K562 (cell line): ENCODE results near the gene GTF3C1. TPM values are rescaled to one million over a fixed set of nuclear protein-coding genes. Genes with fewer than 3 reads are reported as not detected.

Experiments used
- ATAC-seq: fragments of 200-7000 bp; cut with Tn5 transposase; 3 replicates; pipeline ENCODE4 v1.9.1; 2020; ENCODE audit warnings: moderate library complexity
- BruUV-seq: library from RNA; stranded (reverse); fragments of 400-500 nt; replicated peaks from 2 replicates; lab custom pipeline; 2021; lab: Mats Ljungman, UMichigan
- CTCF ChIA-PET: fragments of 300-600 bp; formaldehyde crosslinking; extraction: SDS; loops from one replicate; lab custom pipeline; 2021; ENCODE audit warnings: low intra/inter-chr PET ratio; lab: Yijun Ruan, JAX
- POLR2A ChIA-PET: fragments of 300-600, 350-650 bp; sonication (Branson Sonifier 250); formaldehyde crosslinking; extraction: SDS; loops from one replicate; lab custom pipeline; 2021; ENCODE audit warnings: antibody characterized with exemption, inconsistent platforms; lab: Yijun Ruan, JAX
- DNase-seq, 4 experiments: peaks; one replicate each; pipeline versions ENCODE4 v3.0.0 to v3.0.0-alpha.2; 2011 to 2018; ENCODE audit warnings: low spot score in 3 of 4, mixed read lengths in 3 of 4; ENCODE audit errors: extremely low read depth in 1 of 4
- FAIRE-seq: peaks from 2 replicates; lab custom pipeline; 2011; peaks lifted over from hg19 to GRCh38; lab: Jason Lieb, UNC
- H2AFZ ChIP-seq: 2 replicates; pipeline ENCODE4 v1.6.0; 2011; ENCODE audit warnings: low read depth, low read length, control low read depth, inconsistent platforms
- H3K27ac ChIP-seq: fragments of 200-600 bp; 3 replicates; pipeline ENCODE4 v1.8.0; 2011; ENCODE audit warnings: low read depth, mild to moderate bottlenecking, control low read depth, inconsistent platforms, low read length, moderate library complexity, mixed read lengths; ENCODE audit errors: extremely low read depth
- H3K27me3 ChIP-seq, 2 experiments: fragments of 300-600 bp in 1 of 2; 2 replicates in 1 of 2; 3 replicates in 1 of 2; pipeline versions ENCODE4 v1.6.0 to v1.8.0; 2011; ENCODE audit warnings: inconsistent platforms in 2 of 2, low read length in 2 of 2, mild to moderate bottlenecking in 1 of 2, mixed read lengths in 1 of 2, moderate library complexity in 1 of 2; ENCODE audit not compliant: control insufficient read depth in 2 of 2, insufficient read depth in 2 of 2
- H3K36me3 ChIP-seq: fragments of 300-600 bp; 3 replicates; pipeline ENCODE4 v1.8.0; 2011; ENCODE audit warnings: mild to moderate bottlenecking, low read length, inconsistent platforms; ENCODE audit not compliant: control insufficient read depth, insufficient read depth
- H3K4me1 ChIP-seq, 2 experiments: fragments of 200-600 bp in 1 of 2; replicated peaks in 1 of 2; 2 replicates in 1 of 2; 3 replicates in 1 of 2; pipeline versions ENCODE4 v1.5.1 to v1.8.0; 2011; ENCODE audit warnings: inconsistent platforms in 2 of 2, low read length in 2 of 2, mild to moderate bottlenecking in 1 of 2, mixed read lengths in 1 of 2, moderate library complexity in 1 of 2; ENCODE audit not compliant: control insufficient read depth in 2 of 2, insufficient read depth in 2 of 2
- H3K4me2 ChIP-seq: 2 replicates; pipeline ENCODE4 v1.6.1; 2011; ENCODE audit warnings: low read length, control low read depth, inconsistent platforms, mixed read lengths; ENCODE audit not compliant: insufficient read depth
- H3K4me3 ChIP-seq: fragments of 200-600 bp; sonication (generic), shearing (Covaris generic); 2 replicates; pipeline ENCODE4 v1.5.1; 2016; ENCODE audit warnings: control low read depth, inconsistent platforms
- H3K79me2 ChIP-seq: fragments of 200-600 bp; 3 replicates; pipeline ENCODE4 v1.8.0; 2011; ENCODE audit warnings: low read length, inconsistent platforms; ENCODE audit not compliant: control insufficient read depth, insufficient read depth
- H3K9ac ChIP-seq, 2 experiments: 2 replicates each; pipeline versions ENCODE4 v1.6.0 to v1.6.1; 2011; ENCODE audit warnings: low read depth in 2 of 2, low read length in 2 of 2, control low read depth in 1 of 2, inconsistent platforms in 1 of 2, mild to moderate bottlenecking in 1 of 2, mixed read lengths in 1 of 2; ENCODE audit not compliant: insufficient read depth in 1 of 2
- H3K9me1 ChIP-seq: one replicate; pipeline ENCODE4 v1.6.0; 2011; ENCODE audit warnings: inconsistent platforms, mild to moderate bottlenecking, low read length, moderate library complexity; ENCODE audit not compliant: control insufficient read depth, insufficient read depth
- H3K9me3 ChIP-seq: replicated peaks from 2 replicates; pipeline ENCODE4 v1.5.1; 2011; ENCODE audit warnings: low read depth, low read length, inconsistent platforms; ENCODE audit not compliant: control insufficient read depth, insufficient read depth
- H4K20me1 ChIP-seq: replicated peaks from 2 replicates; pipeline ENCODE4 v1.6.1; 2011; ENCODE audit warnings: low read length, inconsistent platforms, mixed read lengths; ENCODE audit not compliant: control insufficient read depth, insufficient read depth
- CBFA2T3 ChIP-seq: fragments of 450-650 bp; IDR thresholded peaks from 2 replicates; pipeline ENCODE4 v1.6.1; 2017
- CBX8 ChIP-seq: fragments of 200-600 bp; sonication (generic); IDR thresholded peaks from 2 replicates; pipeline ENCODE4 v1.6.1; 2012; ENCODE audit warnings: borderline replicate concordance, mixed run types, low read depth, mild to moderate bottlenecking, moderate library complexity, mixed read lengths, low read length, control low read depth, inconsistent platforms; ENCODE audit not compliant: poor library complexity, severe bottlenecking; ENCODE audit errors: extremely low read depth
- CREBBP ChIP-seq: IDR thresholded peaks from one replicate; pipeline ENCODE4 v1.6.1; 2012; ENCODE audit warnings: low read depth, mild to moderate bottlenecking, control low read depth, inconsistent platforms, low read length
- DACH1 ChIP-seq: fragments of 450-650 bp; IDR thresholded peaks from 2 replicates; pipeline ENCODE4 v1.6.1; 2018; ENCODE audit not compliant: partially characterized antibody
- FOXA3 ChIP-seq, 2 experiments: fragments of 450-650 bp in 1 of 2; sonication (generic) in 1 of 2; formaldehyde crosslinking; IDR thresholded peaks in 1 of 2; conservative IDR thresholded peaks in 1 of 2; 2 replicates each; pipeline versions ENCODE4 v1.4.0 to v1.8.0; 2020 to 2022; ENCODE audit warnings: mild to moderate bottlenecking in 2 of 2, missing genetic modification reagents in 1 of 2
- NONO ChIP-seq, 2 experiments: fragments of 200-400 bp in 1 of 2; fragments of 450-650 bp in 1 of 2; formaldehyde crosslinking in 1 of 2; IDR thresholded peaks; 2 replicates each; pipeline ENCODE4 v1.6.1; 2017; ENCODE audit warnings: low read depth in 2 of 2, mild to moderate bottlenecking in 2 of 2, moderate library complexity in 2 of 2, low read length in 1 of 2
- POLR2AphosphoS2 ChIP-seq: IDR thresholded peaks from 2 replicates; pipeline ENCODE4 v1.6.1; 2012; ENCODE audit warnings: low read length, improper control_type of control experiment
- RBM25 ChIP-seq: fragments of 200-400 bp; formaldehyde crosslinking; IDR thresholded peaks from 2 replicates; pipeline ENCODE4 v1.6.1; 2018; ENCODE audit warnings: low read length, low read depth, moderate library complexity; ENCODE audit not compliant: severe bottlenecking
- TSC22D4 ChIP-seq: fragments of 450-650 bp; IDR thresholded peaks from 2 replicates; pipeline ENCODE4 v1.6.1; 2016; ENCODE audit warnings: missing genetic modification characterization, missing biosample characterization, control low read depth
- XRCC5 ChIP-seq: fragments of 200-400 bp; formaldehyde crosslinking; IDR thresholded peaks from 2 replicates; pipeline ENCODE4 v1.6.1; 2017; ENCODE audit warnings: low read depth, mild to moderate bottlenecking, low read length
- WGBS: fragments of 100-300 bp; shearing (Covaris generic); methylation state at CpG from one replicate; pipeline ENCODE4 v1.1.6; 2016; ENCODE audit warnings: low coverage, mixed read lengths; ENCODE audit not compliant: insufficient coverage; ENCODE audit errors: missing lambda C conversion rate; 5-methylcytosine and 5-hydroxymethylcytosine counted together
- in situ Hi-C: fragments of 300-500 bp; cut with MboI; formaldehyde crosslinking; loops from 4 replicates; pipeline ENCODE4 v1.15.0; 2018; ENCODE audit warnings: inconsistent platforms, mixed read lengths
- intact Hi-C: fragments of 100-400 bp; cut with micrococcal nuclease; formaldehyde crosslinking; loops from 2 replicates; pipeline ENCODE4 v1.14.2; 2022
- polyA plus RNA-seq, 8 experiments: library from polyadenylated mRNA; depleted of rRNA in 4 of 8; stranded (reverse) in 5 of 8; unstranded in 3 of 8; fragments of >200 nt; fragmentation: Nextera tagmentation in 2 of 8; fragmentation: Illumina TruSeq in 1 of 8; extraction: Ambion mirVana in 2 of 8; extraction: Trizol in 1 of 8; gene quantifications; 2 replicates each; pipeline versions ENCODE4 v1.2.1 to v1.2.3, GENCODE V29; 2011 to 2014; ENCODE audit warnings: inconsistent platforms in 1 of 8, missing spikeins in 1 of 8
- total RNA-seq, 7 experiments: library from RNA; depleted of rRNA in 6 of 7; stranded (reverse); fragments of >200 nt in 6 of 7; fragmentation: Illumina TruSeq in 2 of 7; extraction: Trizol in 2 of 7; gene quantifications; 2 replicates each; pipeline versions ENCODE4 v1.2.1 to v1.2.3, GENCODE V29; 2011 to 2021; ENCODE audit warnings: low replicate concordance in 1 of 7
- TF ChIP-seq, protein P1 (sequence below): fragments of 450-650 bp; IDR thresholded peaks from 2 replicates; pipeline ENCODE4 v1.6.1; 2017; ENCODE audit warnings: antibody characterized with exemption

Gene GTF3C1
- total and polyA plus RNA-seq, 9 of the 15 experiments (the other 6 are each of a cell fraction or from before 2014, with no cell fraction given): 0.72 to 63.6 (median 30.9) TPM

DNA sequence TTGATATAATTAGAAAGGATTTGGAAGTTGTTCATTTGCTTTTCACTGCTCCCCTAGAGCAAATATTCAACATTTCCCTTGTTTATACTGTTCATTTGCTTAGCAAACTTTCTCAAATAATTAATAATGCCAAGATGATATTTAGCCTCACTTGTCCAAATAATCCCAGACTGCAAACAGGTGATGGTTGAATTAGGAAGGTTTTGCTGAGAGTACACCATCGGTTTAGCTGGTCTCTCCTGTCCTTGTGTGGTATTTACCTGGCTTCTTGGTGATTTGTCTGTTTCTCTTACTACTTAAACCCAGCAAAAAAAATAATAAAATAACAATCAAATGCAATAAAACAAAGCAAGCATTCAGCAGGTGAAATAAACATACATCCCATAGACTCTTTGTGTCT is 6.8 kb upstream of the GTF3C1 start:
- no peaks in the 10 kb centered on the region for H3K9me1 ChIP-seq
- no peaks in the 10 kb centered on the region for H3K36me3 ChIP-seq
- no peaks in the 10 kb centered on the region for H3K27me3 ChIP-seq
- ATAC-seq: no peak
- TF ChIP-seq RBM25: no peak
- TF ChIP-seq CBX8: no peak
- no peak overlapping the region for H3K4me2 ChIP-seq
- H3K9me3 ChIP-seq: no peaks in the 10 kb centered on the region
- DNase-seq: no peak
- H3K9ac ChIP-seq: no peak overlapping the region
- H3K27ac ChIP-seq: no peak overlapping the region
- POLR2A ChIA-PET: interaction anchor here (1.1 kb wide), 1 partner anchor 10 kb away, joined by 5 read pairs; no protein-coding TSS in a partner anchor
- H3K4me3 ChIP-seq: no peak overlapping the region
- H2AFZ ChIP-seq: no peak overlapping the region
- CTCF ChIA-PET: no interaction called here
- 59% methylated on average over 1 of the region's 1 CpG for WGBS
- in situ Hi-C loops (no loop called here), intact Hi-C loops (no loop called here)
- no peak for FAIRE-seq
- H3K79me2 ChIP-seq: no peaks in the 10 kb centered on the region
- H3K4me1 ChIP-seq: no peaks in the 10 kb centered on the region
- BruUV-seq: no TSS peak
- no peaks in the 10 kb centered on the region for H4K20me1 ChIP-seq

DNA sequence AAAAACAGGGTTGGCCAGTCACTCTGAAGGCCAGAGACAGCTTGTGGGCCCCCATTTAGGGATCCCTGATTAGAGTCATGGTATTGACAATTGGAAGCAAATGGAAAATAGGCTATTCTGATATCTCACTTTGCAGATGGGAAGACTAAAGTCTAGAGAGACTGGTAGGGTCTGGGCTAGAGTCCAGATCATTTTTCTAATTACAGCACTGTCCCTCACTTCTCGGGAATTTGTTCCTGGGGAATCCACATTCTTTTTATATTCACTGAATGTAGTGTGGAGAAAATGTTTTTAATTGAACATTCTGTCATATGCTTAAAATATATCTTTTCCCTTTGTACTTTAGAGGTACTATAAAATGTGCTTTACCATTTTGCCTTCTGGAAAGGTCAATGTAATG is 1.3 kb upstream of the GTF3C1 start:
- no TSS peak for BruUV-seq
- DNase-seq: no peak
- no peak overlapping the region for H2AFZ ChIP-seq
- H3K27me3 ChIP-seq: no peaks in the 10 kb centered on the region
- peak overlapping the region; percentile 92 for H3K4me3 ChIP-seq
- CTCF ChIA-PET: no interaction called here
- H3K36me3 ChIP-seq: peaks cover 7% of the 10 kb centered on the region; the same call in 2 of the 3 replicates
- no peak for FAIRE-seq
- TF ChIP-seq CREBBP (no peak), TSC22D4 (tag) (no peak), FOXA3 (CRISPR knock-in tag; conservative IDR thresholded peaks at IDR 0.05 in 1 of 2, IDR thresholded peaks at IDR 0.05 in 1 of 2) (no peak), DACH1 (no peak), CBFA2T3 (no peak), XRCC5 (no peak), POLR2AphosphoS2 (no peak), NONO (IDR thresholded peaks at IDR 0.05; ENCODE audit: low read depth in 2 of 2, low read length in 1 of 2) (no peak)
- TF ChIP-seq, protein P1, sequence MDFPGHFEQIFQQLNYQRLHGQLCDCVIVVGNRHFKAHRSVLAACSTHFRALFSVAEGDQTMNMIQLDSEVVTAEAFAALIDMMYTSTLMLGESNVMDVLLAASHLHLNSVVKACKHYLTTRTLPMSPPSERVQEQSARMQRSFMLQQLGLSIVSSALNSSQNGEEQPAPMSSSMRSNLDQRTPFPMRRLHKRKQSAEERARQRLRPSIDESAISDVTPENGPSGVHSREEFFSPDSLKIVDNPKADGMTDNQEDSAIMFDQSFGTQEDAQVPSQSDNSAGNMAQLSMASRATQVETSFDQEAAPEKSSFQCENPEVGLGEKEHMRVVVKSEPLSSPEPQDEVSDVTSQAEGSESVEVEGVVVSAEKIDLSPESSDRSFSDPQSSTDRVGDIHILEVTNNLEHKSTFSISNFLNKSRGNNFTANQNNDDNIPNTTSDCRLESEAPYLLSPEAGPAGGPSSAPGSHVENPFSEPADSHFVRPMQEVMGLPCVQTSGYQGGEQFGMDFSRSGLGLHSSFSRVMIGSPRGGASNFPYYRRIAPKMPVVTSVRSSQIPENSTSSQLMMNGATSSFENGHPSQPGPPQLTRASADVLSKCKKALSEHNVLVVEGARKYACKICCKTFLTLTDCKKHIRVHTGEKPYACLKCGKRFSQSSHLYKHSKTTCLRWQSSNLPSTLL: no peak
- TF ChIP-seq, all 486 proteins: peak for 0
- Histone ChIP-seq H3K79me2 (peaks cover 40% of the 10 kb centered on the region), H3K9me1 (no peaks in the 10 kb centered on the region), H3K9me3 (no peaks in the 10 kb centered on the region), H3K4me1 (peaks cover 21 to 23% of the 10 kb centered on the region in 2 experiments), H4K20me1 (peaks cover 16% of the 10 kb centered on the region; the same call in 1 of the 2 replicates), H3K4me2 (peak overlapping the region; percentile 96), H3K27ac (no peak overlapping the region), H3K9ac (peak overlapping the region in 1 of 2 experiments; percentile 77; a peak in 1 of 4 replicates)
- in situ Hi-C loops (no loop called here), intact Hi-C loops (no loop called here)
- 43% methylated on average over 1 of the region's 1 CpG for WGBS
- POLR2A ChIA-PET: interaction anchor here (1.1 to 1.4 kb wide), 3 partner anchors 14 to 18 kb away, joined by 4 to 6 read pairs (median 6); no protein-coding TSS in a partner anchor
- ATAC-seq: no peak
